ENCODE results near the gene NTNG1.
"Not testable (repeated sequence)": the region's sequence is repeated elsewhere in the genome, so short reads cannot be mapped to it uniquely, and the experiment has no call there.

The NTNG1 gene

GRCh38 chr1:107145637-107146036 is 4.8 kb downstream of the NTNG1 start:
- DNase-seq (ENCODE audit: low read depth), result no peak

GRCh38 chr1:107147843-107148242 is 7.0 kb downstream of the NTNG1 start:
- DNase-seq (ENCODE audit: low read depth), result no peak

GRCh38 chr1:107149946-107150345 is 9.1 kb downstream of the NTNG1 start:
- DNase-seq (ENCODE audit: low read depth), result no peak

DNA sequence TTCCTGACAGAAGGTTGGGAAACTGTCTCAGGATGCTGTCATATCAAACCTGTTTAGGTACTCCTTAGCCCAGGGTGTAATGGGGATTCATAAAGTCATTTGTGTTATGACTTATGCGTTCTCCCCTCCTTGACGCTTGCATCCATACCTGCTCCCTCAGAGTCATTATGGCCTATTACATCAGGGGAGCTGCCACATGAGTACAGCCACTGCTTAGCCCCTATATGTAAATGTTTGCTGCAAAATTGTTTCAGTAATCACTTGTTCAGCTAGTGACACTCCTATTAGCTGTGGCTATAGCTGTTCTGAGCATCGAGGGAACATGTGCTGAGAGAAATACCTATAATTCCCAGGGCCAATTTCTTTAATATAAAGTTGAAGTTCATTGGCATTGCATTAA is 10.5 kb downstream of the NTNG1 start:
- DNase-seq (ENCODE audit: low read depth), result no peak

- no peak for DNase-seq (ENCODE audit: low read depth)
These were observed 11.6 kb downstream of the NTNG1 start for GRCh38 chr1:107152395-107152794.

- no peak for DNase-seq (ENCODE audit: low read depth)
These were observed 12.2 kb downstream of the NTNG1 start for GRCh38 chr1:107153014-107153413.

- DNase-seq (ENCODE audit: low read depth), result no peak
These were observed 17.7 kb downstream of the NTNG1 start for GRCh38 chr1:107158496-107158895.

DNA sequence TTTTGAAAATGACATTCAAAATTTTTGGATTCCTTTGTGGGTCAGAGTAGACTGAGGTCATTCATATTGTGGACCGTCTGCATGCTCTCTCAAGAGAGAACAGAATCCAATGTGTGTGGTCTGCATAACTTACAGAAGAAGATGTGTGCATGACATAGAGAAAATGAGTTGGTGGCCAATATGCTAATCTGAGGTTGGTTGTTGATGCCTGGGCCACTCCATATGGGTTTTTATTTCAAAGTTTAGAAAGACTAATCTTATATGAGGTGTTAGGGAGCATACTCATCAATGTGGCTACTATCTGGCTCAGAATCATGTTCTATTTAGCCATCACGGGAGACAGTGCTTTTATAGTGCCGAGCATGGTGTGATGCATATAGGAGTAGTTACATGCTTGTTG is 18.2 kb downstream of the NTNG1 start:
- no peak for DNase-seq (ENCODE audit: low read depth)

- no peak for DNase-seq (ENCODE audit: low read depth)
These were observed 21.9 kb downstream of the NTNG1 start for GRCh38 chr1:107162745-107163144.

DNA sequence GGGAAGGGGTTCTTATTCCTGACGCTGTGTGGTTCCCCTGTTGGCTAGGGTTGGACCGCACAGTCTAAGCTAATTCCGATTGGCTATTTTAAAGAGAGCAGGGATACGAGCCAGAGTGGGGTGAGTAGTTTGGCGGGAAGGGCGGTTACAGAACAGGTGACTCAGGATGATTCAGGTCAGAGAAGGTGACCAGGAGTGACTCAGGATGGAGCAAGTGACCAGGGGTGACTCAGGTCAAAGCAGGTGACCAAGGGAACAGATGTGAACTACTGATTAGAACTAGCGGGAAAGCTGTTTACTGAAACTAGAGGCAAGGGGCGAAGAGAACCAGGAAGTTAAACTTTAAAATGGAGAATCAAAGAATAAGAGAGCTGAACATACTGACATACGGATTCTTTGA is 24.1 kb downstream of the NTNG1 start:
- not testable (repeated sequence) for DNase-seq (ENCODE audit: low read depth)

DNA sequence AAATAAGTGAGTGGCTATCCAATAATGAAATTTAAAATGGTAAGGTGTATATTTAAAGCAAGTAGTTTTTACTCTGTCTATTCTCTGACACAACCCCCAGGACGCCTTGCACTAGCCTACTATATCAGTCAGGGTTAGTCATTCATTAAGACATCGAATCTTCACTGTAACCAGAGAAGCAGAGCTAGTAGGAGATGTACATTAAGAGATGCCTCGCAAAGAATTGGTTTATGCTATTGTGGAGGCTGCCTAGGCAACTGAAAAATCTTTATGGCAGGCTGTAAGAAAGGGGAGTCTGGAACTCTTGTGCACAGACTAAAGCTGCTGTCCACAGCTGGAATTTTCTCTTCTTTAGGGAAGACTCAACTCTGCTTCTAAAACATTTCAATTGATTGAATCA is 28.8 kb downstream of the NTNG1 start:
- DNase-seq (ENCODE audit: low read depth), result no peak

- DNase-seq (ENCODE audit: low read depth), result no peak
These were observed 30.5 kb downstream of the NTNG1 start for GRCh38 chr1:107171333-107171732.

DNA sequence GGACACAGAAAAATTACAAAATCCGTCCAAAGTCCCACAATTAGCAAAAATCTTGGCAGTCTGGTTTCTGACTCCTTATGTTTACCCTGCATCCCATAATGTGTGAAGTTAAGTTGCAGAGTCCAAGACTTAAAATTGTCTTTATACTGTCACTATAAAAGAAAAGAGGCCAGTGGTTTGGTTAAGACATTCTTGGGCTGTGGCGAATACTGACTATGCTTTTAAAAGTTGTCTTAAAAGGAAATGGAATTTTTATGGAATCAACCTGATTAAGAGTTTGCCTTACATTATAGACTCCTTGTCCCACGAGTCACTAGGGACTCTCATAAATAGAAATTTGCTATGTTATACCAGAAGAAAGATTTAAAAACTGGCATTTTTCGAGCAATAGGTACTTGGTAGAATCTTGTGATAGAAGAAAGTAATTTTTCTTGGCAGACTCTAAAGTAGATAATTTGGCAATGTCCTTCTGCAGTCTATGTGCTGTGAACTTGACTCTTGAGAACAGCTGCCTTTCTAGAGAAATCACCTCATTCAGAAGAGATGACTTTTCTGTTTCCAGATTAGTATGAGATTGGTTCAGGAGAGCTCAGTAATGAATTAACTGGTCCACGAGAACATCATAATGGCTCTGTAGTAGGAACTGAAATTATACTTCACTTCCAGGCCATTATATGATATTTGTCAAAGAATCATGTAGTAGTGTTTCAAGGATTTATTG is 31.8 kb downstream of the NTNG1 start:
- DNase-seq (ENCODE audit: low read depth), result no peak

DNA sequence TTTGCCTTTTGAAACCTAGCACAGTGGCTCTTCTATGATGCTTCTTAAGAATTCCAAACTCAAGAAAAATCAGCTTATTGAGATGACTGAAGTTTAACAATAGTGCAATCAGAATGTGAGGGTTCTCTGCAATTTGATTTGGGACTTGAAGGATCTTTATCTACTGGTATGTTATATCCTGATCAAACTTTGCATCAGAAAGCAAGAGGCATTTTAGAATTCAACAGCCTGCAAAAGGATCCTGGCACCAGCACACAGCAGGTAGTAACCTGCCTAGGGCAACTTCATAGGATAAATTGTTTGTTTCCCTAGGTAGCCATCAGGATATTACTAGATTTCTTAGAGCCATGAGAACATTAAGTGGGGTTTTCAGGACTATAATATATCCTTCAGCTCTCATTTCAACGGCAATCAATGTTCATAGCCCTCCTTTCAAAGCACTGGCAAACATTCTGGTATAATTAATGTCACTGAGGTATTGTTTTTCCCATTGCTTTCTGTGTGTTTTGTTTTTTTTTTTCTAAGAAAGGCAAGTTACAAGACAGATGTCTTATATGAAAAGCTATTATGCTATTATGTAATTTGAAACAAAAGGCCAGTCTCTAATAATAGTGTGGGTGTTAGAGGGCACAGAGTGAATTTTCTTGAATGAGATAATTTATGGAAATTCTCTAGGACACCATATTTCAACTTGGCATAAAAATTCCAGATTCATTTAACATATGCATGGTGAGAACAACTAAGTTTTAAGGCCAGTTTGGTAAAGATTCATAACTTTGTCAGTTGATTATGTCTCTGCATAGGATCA is 34.5 kb downstream of the NTNG1 start:
- DNase-seq (ENCODE audit: low read depth), result no peak

- DNase-seq (ENCODE audit: low read depth), result no peak
These were observed 40.6 kb downstream of the NTNG1 start for GRCh38 chr1:107181253-107181969.

DNA sequence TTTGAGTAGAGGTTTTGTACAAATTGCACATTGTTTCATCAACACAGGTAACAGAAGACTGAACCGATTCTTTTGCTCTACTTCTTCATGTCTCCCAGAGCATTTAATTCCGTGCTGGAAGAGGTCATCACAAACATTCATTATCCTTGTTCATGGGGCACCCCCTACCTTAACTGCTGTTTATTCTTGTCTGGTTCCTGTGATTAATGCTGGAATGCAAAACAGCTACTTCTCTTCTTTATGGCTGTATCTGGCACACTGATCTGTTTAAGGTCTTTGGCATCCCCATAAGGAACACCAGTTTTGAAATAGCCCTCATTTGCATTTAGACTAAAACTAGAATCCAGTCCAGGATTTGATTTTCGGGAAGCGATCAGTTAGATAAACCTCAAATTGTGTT is 42.2 kb downstream of the NTNG1 start:
- no peak for DNase-seq (ENCODE audit: low read depth)

- DNase-seq (ENCODE audit: low read depth), result no peak
These were observed 44.0 kb downstream of the NTNG1 start for GRCh38 chr1:107184888-107185287.

- no peak for DNase-seq (ENCODE audit: low read depth)
These were observed 46.6 kb downstream of the NTNG1 start for GRCh38 chr1:107187399-107187798.

DNA sequence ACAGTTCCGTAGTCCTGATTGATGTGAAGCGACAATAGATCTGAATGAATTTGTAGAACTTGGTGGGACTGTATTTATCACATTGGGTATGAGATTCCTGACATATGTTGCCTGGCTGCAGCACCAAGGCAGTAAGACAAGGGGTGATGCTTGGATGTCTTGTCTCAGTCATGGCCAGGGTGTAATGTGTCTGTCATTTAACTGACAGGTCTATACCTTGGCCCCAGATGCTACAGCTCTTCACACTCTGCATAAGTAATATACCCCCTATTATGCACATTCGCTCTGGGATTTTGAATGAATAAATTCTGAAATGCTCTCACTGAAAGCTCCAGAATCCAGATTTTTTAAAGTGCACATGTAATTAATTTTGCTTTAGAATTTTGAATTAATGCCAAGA is 47.3 kb downstream of the NTNG1 start:
- DNase-seq (ENCODE audit: low read depth), result no peak

GRCh38 chr1:107194380-107194779 is 53.5 kb downstream of the NTNG1 start:
- no peak for DNase-seq (ENCODE audit: low read depth)

DNA sequence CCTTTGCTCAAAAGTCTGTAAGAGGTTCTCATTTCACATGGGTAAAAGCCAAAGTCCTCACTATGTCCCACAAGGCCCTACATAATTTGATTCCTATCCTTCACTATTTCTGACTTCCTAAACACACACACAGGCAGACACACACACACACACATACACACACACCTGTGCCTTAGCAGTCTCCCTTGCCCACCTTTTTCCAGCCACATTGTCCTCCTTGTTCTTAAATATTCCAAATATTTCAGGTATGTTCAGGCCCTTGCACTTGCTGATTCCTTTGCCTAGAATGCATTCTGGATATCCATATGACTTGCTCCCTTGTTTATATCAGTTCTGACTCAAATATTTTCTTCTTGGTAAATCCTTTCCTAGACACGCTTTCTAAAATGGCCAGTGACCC is 54.6 kb downstream of the NTNG1 start:
- no peak for DNase-seq (ENCODE audit: low read depth)

GRCh38 chr1:107196973-107197562 is 56.2 kb downstream of the NTNG1 start:
- DNase-seq (ENCODE audit: low read depth), result no peak

- no peak for DNase-seq (ENCODE audit: low read depth)
These were observed 57.7 kb downstream of the NTNG1 start for GRCh38 chr1:107198561-107198960.
